ENCODE data around the gene BLMH.
"Not testable (repeated sequence)": the region's sequence is repeated elsewhere in the genome, so short reads cannot be mapped to it uniquely, and the experiment has no call there.

BLMH gene

GRCh38 chr17:30249460-30249859 is 42.3 kb downstream of the BLMH start:
- DNase-seq (ENCODE audit: low spot score), result no peak

- no peak for DNase-seq (ENCODE audit: low spot score)
Measured at GRCh38 chr17:30248786-30249185, 43.0 kb downstream of the BLMH start.

- no peak for DNase-seq (ENCODE audit: low spot score)
Measured at GRCh38 chr17:30246460-30246859, 45.3 kb downstream of the BLMH start.

GRCh38 chr17:30244853-30245385 is 46.8 kb downstream of the BLMH start:
- no peak for DNase-seq (ENCODE audit: low spot score)

GRCh38 chr17:30243568-30243967 is 48.2 kb downstream of the BLMH start:
- DNase-seq (ENCODE audit: low spot score), result no peak

GRCh38 chr17:30243002-30243401 is 48.7 kb downstream of the BLMH start:
- DNase-seq (ENCODE audit: low spot score), result no peak

- DNase-seq (ENCODE audit: low spot score), result no peak
Measured at GRCh38 chr17:30241051-30241450, 50.7 kb downstream of the BLMH start.

GRCh38 chr17:30240177-30240576 is 51.6 kb downstream of the BLMH start:
- DNase-seq (ENCODE audit: low spot score), result no peak

GRCh38 chr17:30239089-30239462 is 52.7 kb downstream of the BLMH start:
- DNase-seq (ENCODE audit: low spot score), result no peak

- DNase-seq (ENCODE audit: low spot score), result no peak
Measured at GRCh38 chr17:30238387-30239088, 53.2 kb downstream of the BLMH start.

GRCh38 chr17:30238003-30238344 is 53.8 kb downstream of the BLMH start:
- DNase-seq (ENCODE audit: low spot score), result no peak

GRCh38 chr17:30237296-30238002 is 54.3 kb downstream of the BLMH start:
- no peak for DNase-seq (ENCODE audit: low spot score)

GRCh38 chr17:30236766-30237165 is 55.0 kb downstream of the BLMH start:
- DNase-seq (ENCODE audit: low spot score), result no peak

GRCh38 chr17:30236297-30236624 is 55.5 kb downstream of the BLMH start:
- DNase-seq (ENCODE audit: low spot score), result no peak

GRCh38 chr17:30235386-30236296 is 56.1 kb downstream of the BLMH start, which contains the start of gene SLC6A4:
SLC6A4 (minus strand) TSS chr17:30235697; CDS start chr17:30221958, 13,739 bp downstream.
- no peak for DNase-seq (ENCODE audit: low spot score)

GRCh38 chr17:30234964-30235363 is 56.8 kb downstream of the BLMH start:
- no peak for DNase-seq (ENCODE audit: low spot score)

- DNase-seq (ENCODE audit: low spot score), result no peak
Measured at GRCh38 chr17:30234296-30234695, 57.4 kb downstream of the BLMH start.

GRCh38 chr17:30232824-30233427 is 58.8 kb downstream of the BLMH start:
- no peak for DNase-seq (ENCODE audit: low spot score)

- DNase-seq (ENCODE audit: low spot score), result no peak
Measured at GRCh38 chr17:30232015-30232823, 59.5 kb downstream of the BLMH start.

- no peak for DNase-seq (ENCODE audit: low spot score)
Measured at GRCh38 chr17:30230596-30231125, 61.1 kb downstream of the BLMH start.

GRCh38 chr17:30230009-30230408 is 61.7 kb downstream of the BLMH start:
- not testable (repeated sequence) for DNase-seq (ENCODE audit: low spot score)
